HG03103 (cell line): Measurements from ENCODE around the gene COBL.

Experiments used
- ATAC-seq: cut with Tn5 transposase; IDR thresholded peaks from one replicate; pipeline ENCODE4 v1.9.1; 2021; ENCODE audit warnings: low read depth; ENCODE audit not compliant: unreplicated experiment

Gene COBL

DNA sequence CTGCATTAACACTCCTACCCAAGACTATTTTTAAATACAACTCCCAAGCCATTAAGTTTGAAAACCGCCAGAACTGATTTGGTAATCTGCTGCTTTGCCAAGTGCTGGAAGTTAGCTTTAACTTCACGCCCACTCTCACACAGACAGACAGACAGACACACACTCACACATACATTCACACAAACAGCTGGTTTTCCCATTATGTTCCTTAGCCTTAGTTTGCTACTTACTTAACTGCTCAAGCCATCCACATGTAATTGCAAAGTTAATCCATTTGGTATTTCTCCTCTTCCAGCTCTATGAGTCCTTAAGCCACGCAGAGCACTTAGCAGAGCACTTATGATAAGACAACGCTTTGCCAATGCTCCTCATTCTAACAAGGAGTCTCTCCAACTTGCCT, 8.3 kb downstream of the COBL start:
- ATAC-seq, result no peak

DNA sequence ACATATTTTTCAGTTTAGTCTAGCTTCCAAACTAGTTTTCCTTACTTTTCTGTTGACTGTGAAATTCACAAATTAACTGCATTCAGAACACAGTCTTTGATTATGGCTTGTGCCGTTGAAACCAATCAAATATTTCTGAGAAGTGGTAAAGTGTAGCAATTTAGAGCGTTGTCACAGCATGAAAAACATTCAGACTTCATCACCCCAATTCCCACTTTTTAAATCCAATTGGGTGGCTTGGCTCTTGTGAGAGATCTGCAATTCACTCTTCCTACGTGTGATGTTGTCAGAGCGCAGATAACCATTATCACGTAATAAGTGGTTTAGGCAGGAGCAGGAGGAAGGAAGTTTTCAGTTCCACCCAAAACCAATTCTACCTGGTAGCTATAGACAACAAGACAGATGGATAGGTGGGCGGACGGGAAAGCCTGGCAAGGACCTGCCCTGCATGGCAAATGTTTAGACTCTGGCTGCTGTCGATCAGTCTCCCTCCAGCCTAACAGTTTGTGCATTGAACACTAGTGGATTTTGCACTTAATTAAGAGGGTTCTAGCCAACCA, 8.9 kb downstream of the COBL start:
- ATAC-seq, result no peak

DNA sequence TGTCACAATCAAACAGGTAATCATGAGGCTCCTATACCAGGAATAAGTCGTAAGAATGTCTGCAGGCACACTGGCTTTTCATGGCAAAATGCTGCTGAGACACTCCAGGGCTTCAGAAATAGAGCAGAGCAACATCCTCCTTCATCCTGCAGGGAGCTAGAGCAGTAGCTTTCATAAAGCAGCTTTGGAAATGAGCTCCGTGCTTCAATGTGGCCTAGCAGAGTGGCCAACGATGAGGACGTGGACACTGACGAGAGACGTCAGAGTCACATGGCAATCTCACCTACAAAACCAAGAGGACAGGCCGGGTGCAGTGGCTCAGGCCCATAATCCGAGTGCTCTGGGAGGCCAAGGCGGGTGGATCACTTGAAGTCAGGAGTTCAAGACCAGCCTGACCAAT, 9.8 kb downstream of the COBL start:
- no peak for ATAC-seq

DNA sequence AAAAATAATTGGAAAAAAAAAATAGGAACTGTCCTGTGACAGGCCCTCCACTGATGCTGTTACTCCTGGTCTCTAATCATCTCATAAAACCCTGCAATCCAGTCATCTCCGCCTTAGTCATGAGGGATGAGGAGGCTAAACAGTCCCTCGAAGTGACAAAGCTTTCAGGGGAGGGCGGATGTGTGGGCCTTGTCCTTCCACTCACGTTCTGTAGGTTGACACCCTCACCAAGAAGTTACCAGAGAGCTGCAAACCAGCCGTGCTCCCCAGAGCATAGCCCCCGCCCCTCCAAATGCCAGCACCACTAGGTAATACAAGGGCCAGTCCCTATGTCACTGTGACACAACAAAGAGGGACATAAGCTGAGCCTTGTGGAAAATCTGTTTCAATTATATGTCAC, 11.9 kb downstream of the COBL start:
- ATAC-seq, result no peak

DNA sequence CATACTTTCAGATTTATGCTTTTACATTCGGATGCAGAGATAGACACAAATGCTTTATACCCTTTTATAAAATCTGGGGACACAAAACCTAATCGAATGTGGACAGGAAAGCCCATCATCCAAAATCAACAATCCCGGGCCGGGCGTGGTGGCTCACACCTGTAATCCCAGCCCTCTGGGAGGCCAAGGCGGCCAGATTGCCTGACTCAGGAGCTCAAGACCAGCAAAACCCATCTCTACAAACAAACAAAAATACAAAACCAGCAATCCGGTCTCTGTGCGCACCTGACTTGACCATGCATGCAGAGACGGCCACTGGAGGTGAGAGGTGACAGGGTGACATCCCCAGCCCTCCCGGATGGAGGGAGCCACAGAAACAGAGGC, 13.5 kb downstream of the COBL start:
- ATAC-seq, result no peak

DNA sequence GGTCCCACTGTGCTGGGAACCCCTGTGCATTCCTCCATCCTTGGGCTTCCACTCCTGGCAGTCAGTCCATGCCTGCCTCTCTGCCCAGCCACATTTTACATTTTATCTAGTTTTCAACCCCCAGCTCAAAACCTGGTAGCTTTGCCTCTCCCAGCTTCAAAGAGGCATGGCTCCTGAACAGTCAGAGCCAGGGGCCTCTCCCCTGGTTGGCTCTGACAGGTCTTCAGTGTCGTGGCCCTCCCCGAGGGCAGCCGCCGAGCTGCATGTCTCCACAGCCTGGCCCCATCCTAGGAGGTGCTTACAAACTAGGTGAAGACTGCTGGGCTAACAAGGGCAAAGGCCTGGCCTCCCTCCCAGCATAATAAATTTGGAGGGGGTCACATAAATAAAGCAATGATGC, 14.8 kb downstream of the COBL start:
- no peak for ATAC-seq

DNA sequence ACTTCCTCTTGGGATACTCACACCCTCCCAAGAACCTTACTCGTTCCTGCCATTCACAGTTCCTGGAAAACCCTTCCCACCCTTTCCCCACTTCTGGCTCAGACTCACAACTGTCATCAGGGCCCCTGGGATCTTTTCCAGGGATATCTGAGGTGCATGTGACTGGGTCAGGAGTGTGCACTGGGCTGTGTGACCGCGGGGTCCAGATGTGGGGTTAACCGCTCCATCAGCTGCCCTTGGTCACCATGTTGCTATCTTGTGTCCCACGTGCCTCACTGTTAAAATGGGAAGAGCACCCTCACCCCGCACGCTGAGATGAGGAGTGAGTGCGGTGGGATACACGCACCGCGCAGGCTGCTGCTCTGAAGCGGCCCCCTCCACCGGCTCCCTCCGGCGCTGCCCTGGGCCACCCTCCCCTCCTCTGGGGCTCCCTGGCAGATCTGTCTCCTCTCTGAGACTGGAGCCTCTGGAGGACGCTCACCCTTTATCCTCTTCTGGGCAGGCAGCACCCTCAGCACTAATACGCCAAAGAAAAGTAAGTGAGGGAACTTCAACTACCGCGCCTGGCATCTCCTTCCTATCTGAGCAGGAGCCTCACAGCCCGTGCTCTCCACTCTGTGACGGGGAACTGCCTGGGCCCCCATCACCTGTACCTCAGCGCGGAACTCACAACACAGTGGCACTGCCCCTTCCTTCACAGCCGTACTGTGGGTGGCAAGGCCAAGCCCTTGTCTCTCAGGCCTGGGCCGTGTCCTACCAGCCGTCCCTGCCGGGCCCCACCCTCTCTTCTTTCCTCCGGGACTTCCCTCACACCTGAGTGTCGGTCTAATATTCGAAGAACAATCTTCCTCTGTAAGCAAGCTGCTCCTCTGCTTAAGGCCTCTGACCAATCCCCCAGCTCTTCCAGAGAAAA, 15.6 kb downstream of the COBL start:
- ATAC-seq, result no peak

DNA sequence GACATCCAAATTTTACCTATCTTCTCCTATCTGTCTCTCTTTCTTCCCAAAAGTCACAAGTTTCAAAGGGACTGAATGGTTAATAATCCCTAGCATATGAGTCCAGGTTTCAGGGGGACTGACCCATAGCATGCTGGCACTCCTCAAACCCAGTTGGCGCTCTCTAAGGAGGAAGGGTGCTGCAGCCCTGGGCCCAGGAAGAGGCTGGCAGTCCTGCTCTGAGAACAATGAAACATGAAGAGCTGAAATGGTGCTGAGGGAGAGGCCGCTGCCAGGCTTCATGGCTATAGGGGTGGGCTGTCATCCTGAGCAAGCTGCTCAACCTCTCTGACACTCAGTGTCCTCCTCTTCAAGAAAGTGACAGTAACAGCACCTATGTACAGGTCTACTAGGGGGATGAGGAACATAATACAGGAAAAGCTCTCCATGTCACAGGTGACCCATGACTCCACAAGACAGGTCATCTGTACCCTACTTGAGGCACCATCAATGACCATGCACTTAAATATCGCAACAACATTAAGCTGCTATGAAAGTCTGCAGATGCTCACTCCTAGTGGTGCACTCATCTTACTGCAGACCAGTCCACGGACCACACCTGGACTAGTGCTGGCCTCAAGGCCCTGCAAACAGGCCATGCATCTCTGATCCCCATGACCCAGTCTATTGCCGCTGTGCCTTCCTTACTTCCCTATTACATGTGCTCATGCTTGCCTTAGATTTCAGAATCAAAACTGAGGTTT, 17.0 kb downstream of the COBL start:
- ATAC-seq, result no peak

DNA sequence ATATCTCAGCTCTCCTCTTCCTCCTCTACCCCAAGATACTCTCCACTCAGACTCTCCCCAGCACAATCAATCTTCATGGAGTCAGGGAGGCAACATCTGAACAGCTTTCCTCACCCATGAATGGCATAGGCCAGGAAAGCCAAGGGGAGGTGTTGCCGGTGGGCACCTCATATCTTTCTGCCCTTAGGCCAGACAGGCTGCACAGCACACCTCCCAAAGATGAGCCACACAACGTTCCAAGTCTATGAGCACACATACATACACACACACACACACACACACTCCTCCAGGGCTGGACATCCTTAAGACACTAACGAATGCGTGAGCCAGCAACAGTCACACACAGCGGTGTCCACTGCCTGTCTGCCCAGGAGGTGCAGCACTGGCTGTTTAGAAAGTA, 17.7 kb downstream of the COBL start:
- ATAC-seq, result no peak

DNA sequence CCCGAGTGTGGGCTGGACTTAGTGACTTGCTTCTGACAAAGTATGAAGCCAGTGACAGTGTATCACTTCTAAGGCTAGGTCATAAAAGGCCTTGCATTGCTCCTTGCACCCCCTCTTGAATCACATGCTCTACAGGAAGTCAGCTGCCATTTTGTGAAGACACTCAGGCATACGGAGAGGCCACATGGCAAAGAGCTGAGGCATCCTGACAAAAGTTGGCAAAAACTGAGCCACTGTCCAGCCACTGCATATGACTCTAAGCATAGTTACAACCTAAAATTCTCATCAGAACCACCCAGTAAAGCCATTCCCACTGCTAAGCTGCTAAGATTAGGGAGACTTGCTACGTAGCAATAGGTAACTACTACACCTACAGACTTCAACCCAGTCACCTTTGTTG, 18.6 kb downstream of the COBL start:
- ATAC-seq, result no peak

DNA sequence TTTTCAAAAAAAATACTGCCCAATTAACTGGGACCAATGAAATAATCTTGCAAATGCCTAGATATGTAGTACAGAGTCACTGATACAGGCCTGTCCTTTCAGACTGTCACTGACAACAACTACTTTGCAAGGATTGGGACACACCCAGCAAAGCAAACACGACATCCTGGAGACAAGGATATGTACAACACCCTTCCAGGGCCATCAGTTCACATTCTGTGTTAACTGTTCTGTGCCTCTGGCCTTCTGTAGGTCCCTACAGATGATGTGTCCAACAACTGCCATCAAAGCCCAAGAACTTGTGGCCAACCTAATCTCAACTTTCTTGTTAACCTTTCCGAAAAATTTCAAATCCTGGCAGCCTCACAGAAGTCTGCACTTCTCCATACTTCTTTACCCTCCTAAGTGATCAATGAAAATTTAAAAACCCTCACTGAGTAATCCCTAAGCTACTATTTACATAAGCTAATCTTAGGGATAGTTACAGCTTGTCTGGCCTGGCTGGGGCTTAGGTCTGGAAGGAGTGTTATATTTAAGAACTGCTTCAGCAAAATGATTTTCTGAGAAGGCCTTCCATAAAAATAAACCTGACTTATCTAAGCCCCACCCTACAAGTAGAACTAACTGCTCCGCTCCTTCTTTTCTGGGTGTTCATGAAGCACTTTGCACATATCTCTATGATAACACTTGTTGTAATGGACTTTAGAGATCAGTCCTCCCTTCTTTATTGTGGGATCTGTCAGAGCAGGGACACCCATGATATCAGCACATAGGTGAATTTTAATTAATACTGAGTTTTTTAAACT, 21.0 kb downstream of the COBL start:
- ATAC-seq, result no peak

DNA sequence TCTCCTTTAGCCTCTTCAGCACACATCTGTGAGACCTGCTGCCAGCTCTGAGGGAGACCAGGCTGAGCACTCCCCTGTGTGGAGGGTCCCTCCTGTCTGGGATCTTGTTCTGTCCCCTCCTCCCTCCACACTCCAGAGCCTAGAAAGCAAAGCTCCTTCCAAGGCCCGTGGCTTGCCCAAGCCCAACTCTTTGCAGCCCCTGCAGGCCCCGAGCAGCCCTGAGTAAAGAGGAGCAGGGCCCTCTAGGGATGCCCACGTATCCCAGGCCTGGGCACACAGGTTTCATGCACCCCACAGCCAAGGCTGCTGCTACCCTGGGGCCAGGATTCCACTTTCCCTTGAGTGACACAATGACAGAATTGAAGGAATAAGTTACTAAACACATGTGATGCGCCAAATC, 24.0 kb downstream of the COBL start:
- ATAC-seq, result no peak

DNA sequence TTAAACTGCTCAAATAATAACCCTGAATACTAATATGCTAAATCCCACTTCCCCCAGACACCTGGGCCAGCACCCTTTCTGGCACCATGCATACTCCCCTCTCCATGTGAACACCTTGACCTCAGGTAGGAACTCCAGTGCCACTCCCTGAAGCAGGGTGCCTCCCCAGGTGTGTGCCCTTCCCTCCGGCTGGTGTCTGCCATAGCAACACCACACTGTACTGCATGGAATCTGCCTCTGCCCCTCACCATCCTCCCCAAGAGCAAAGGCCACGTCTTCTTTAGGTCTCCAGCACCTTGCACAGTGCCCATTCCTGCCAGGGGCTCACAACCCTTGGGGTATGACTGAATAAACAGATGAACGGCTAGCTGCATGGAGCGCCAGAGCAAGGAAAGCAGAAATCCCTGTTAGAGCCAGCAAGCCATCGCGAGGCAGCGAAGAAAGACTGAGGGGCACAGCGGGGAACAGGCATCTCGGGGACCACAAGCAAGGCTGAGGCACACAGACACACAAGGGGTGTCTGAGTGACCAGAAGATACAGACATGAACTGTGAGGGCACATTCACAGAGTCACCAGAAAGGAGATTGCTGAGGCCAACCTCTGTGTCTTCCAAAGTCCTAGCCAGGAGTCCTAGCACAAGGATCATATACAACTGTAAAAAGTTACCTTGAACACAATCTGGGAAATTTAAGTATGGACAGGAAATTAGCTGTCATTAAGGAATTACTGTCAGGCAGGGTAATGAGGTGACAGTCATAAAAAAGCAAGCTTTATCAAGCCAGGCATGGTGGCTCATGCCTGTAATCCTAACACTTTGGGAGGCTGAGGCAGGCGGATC, 25.7 kb downstream of the COBL start:
- no peak for ATAC-seq

DNA sequence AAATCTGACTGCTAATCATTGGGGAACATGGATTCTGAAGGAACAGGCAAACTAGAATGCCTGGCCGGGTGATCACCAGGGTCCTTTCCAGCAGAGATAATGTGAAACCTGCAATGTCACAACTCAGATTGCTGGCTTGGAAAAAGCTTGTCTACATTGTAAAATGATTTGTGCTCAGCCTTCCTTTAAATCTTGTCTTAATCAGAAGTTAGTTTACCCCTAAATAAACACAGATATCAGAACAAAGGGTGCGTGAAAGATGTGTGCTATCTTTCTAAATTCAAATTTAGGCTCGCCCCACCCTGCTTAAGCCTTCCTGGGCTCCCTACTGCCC, 26.3 kb downstream of the COBL start:
- no peak for ATAC-seq

DNA sequence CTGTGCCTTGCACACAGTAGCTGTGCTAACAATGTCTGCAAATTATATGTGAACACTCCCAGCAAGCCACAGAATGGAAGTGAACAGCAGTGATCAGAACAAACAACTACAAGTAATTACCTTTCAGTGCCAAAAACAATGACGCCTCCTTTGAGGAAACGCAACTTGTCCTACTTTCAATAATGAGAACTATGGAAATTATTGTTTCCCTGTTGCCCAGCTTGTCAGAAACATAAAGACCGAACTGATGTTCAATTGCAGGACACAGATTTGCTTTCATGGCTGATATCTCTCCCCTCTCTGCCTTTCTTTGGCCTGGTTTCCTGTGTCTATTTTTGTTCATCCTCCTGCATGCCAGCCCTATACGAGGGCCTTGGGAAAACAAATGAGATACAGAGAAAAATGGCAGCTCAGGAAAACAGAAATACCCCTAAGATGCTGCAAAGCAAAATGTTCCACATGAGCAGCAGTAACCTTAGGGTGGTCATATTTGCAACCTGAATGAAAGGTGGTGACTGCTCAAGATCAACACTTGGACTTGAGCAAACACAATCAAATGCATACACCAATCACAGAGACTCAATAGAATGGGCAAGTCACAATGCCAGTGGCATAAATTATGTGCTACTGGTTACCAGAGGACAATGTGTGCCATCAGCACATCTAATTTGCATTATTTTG, 26.8 kb downstream of the COBL start:
- no peak for ATAC-seq

DNA sequence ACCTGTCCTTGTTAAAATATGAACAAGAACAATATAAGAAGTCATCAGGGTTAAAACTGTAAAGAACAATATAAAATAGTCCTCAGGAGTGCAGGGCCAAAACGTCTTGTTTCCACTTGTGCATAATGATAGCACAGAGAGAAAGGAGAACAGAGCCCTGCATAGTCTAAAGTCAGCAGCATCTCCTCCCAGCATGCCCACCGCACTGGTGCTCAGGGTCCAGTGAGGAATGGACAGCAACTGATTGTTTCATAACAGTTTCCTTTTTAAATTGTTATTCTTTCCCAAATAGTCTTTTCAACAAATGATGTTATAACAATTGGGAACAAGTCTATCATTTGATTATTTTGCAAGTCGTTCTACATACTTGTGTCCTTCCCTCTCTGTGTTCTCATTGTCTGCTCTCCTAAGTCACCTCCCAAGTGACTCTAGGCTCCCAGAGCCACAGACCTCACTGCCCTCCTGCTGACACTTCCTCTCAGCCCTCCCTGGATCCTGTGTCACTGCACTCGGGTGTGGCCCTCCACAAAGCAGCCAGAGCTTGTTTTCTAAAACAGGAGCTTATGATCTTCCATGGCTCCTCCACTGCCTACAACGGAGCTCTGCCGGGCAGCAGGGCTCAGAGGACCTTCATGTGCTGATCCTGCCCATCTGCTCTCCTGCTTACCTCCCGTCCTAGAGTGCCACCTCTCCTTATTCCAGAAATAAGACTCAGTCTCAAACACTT, 27.6 kb downstream of the COBL start:
- ATAC-seq, result no peak

DNA sequence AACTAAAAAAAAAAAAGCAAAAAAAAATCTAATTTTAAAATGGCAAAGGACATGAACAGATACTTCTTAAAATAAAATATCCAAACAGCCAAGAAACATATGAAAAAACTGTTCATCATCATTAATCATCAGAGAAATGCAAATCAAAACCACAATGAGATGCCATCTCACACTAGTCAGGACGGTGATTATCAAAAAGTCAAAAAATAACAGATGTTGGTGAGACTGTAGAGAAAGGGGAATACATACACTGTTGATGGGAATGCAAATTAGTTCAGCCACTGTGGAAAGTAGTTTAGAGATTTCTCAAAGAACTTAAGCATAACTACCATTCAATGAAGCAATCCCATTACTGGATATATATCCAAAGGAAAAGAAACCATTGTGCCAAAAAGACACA, 30.2 kb downstream of the COBL start:
- ATAC-seq, result no peak

DNA sequence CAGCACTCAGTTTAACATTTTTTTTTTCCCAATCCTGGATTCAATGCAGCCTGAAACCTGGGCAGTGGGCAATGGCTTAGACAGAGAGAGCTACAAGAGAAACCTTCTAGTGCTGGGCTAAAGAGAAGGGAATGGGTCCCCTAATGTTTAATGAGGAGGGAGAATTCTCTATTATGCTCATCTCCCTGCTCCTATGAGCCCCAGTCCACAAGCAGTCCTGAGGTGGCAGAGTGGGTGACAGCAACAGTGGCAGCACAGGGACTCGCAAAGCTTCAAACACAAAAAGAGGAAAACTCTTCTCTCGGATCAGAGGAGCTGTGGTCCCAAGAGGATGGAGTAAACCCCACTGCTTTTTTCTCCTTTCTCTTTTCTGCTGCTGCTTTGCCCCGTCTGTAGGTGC, 36.5 kb downstream of the COBL start:
- ATAC-seq, result no peak
